Measurements from ENCODE around the gene SMIM35. TPM values are rescaled to one million over a fixed set of nuclear protein-coding genes. Genes with fewer than 3 reads are reported as not detected.

The SMIM35 gene
- total and polyA plus RNA-seq, 2 of the 4 experiments (the other 2 are of a cell fraction), result not detected

DNA sequence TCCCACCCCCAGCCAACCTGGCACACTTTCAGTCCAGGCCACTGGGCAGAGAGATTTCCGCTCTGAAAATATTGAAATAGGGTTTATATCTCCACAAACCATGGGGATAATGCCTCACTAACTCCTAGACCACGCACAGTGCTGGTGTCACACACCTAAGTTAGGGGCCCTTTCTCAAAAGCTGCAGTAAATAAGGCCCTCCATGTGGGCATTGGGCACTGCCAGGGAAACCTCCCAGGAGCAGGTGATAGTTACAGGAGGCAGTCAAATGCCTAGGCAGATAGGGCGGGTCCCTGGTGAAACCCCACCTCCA, 103.6 kb downstream of the SMIM35 start:
- intact Hi-C loops (cut with micrococcal nuclease) (no loop called here), dilution Hi-C loops (cut with HindIII; ENCODE audit: low sequenced_read_pairs, unreplicated experiment) (no loop called here), in situ Hi-C loops (cut with MboI; ENCODE audit: low sequenced_read_pairs) (no loop called here)
- no peak overlapping the region for H4K5ac ChIP-seq (ENCODE audit: low read depth, low read length)
- no peaks in the 10 kb centered on the region for H3K79me1 ChIP-seq (ENCODE audit: low read depth in 1 of 2, low read length in 2 of 2)
- no peaks in the 10 kb centered on the region for H3K9me1 ChIP-seq (ENCODE audit: insufficient read depth, low read length)
- no peak for ATAC-seq (ENCODE audit: low read depth)
- no TSS peak for BruUV-seq (replicated peaks)
- no peak overlapping the region for H3K23ac ChIP-seq (ENCODE audit: low read depth, low read length)
- no peak overlapping the region for H2AFZ ChIP-seq (replicated peaks; ENCODE audit: low read length, poor library complexity)
- no peak overlapping the region for H3K9ac ChIP-seq (ENCODE audit: low read depth, low read length)
- no peak overlapping the region for H3K27ac ChIP-seq (ENCODE audit: insufficient read depth, low read length)
- no peak overlapping the region for H3K4me2 ChIP-seq (ENCODE audit: low read depth, low read length)
- 43% methylated on average over 1 of the region's 3 CpGs; no CpG with 5 or more reads in 1 of the 2 experiments for WGBS, 2 experiments (ENCODE audit: extremely low coverage in 2 of 2, insufficient read length in 1 of 2)
- POLR2A ChIA-PET (ENCODE audit: unreplicated experiment), result no interaction called here
- H4K8ac ChIP-seq (ENCODE audit: low read depth in 2 of 2, low read length in 2 of 2), result no peak overlapping the region
- H4K20me1 ChIP-seq (ENCODE audit: insufficient read depth, low read length), result no peaks in the 10 kb centered on the region
- H3K4ac ChIP-seq (ENCODE audit: low read depth, low read length), result no peak overlapping the region
- H2BK15ac ChIP-seq (ENCODE audit: low read depth, low read length), result no peak overlapping the region
- H3K4me1 ChIP-seq (ENCODE audit: control insufficient read depth, insufficient read depth, low read length), result peaks cover 2% of the 10 kb centered on the region; the same call in 1 of the 2 replicates
- H2BK120ac ChIP-seq (ENCODE audit: low read depth, low read length), result no peak overlapping the region
- H3K27me3 ChIP-seq (ENCODE audit: control insufficient read depth, insufficient read depth, low read length), result peaks cover 18% of the 10 kb centered on the region
- H3K36me3 ChIP-seq (ENCODE audit: control insufficient read depth, insufficient read depth, low read length), result no peaks in the 10 kb centered on the region
- H2BK5ac ChIP-seq (ENCODE audit: low read depth, low read length, poor library complexity, severe bottlenecking), result no peak overlapping the region
- H3K9me3 ChIP-seq (ENCODE audit: control insufficient read depth, insufficient read depth, low read length), result no peaks in the 10 kb centered on the region
- no peak overlapping the region for H3K4me3 ChIP-seq (ENCODE audit: insufficient read depth, low read depth, low read length)
- CTCF ChIA-PET, result no interaction called here
- no peak overlapping the region for H2AK5ac ChIP-seq (ENCODE audit: low read depth, low read length)
- H3K14ac ChIP-seq (replicated peaks; ENCODE audit: low read depth, low read length), result no peak overlapping the region
- TF ChIP-seq NFE2L2 (IDR thresholded peaks at IDR 0.05; ENCODE audit: low read depth, low read length) (no peak), MAZ (IDR thresholded peaks at IDR 0.05; ENCODE audit: borderline replicate concordance, low read depth, low read length) (no peak), RCOR1 (IDR thresholded peaks at IDR 0.05; ENCODE audit: insufficient replicate concordance, low read length) (no peak), MAFK (IDR thresholded peaks at IDR 0.05; ENCODE audit: low read depth, low read length) (no peak), RAD21 (IDR thresholded peaks at IDR 0.05; ENCODE audit: low read length) (no peak), BHLHE40 (IDR thresholded peaks at IDR 0.05; ENCODE audit: low read depth, low read length) (no peak), POLR2A (IDR thresholded peaks at IDR 0.05; ENCODE audit: low read depth, low read length) (no peak), SMC3 (IDR thresholded peaks at IDR 0.05; ENCODE audit: low read depth, low read length) (no peak), RFX5 (IDR thresholded peaks at IDR 0.05; ENCODE audit: low read depth, low read length) (no peak), CEBPB (IDR thresholded peaks at IDR 0.05; ENCODE audit: low read depth, low read length) (no peak), MXI1 (IDR thresholded peaks at IDR 0.05; ENCODE audit: borderline replicate concordance, low read depth, low read length) (no peak), FOS (IDR thresholded peaks at IDR 0.05; ENCODE audit: low read depth, low read length) (no peak), CHD1 (IDR thresholded peaks at IDR 0.05; ENCODE audit: low read depth, low read length) (no peak)
- TF ChIP-seq, protein P1, sequence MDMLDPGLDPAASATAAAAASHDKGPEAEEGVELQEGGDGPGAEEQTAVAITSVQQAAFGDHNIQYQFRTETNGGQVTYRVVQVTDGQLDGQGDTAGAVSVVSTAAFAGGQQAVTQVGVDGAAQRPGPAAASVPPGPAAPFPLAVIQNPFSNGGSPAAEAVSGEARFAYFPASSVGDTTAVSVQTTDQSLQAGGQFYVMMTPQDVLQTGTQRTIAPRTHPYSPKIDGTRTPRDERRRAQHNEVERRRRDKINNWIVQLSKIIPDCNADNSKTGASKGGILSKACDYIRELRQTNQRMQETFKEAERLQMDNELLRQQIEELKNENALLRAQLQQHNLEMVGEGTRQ (IDR thresholded peaks at IDR 0.05; ENCODE audit: low read depth, low read length), result no peak
- TF ChIP-seq, protein P2, sequence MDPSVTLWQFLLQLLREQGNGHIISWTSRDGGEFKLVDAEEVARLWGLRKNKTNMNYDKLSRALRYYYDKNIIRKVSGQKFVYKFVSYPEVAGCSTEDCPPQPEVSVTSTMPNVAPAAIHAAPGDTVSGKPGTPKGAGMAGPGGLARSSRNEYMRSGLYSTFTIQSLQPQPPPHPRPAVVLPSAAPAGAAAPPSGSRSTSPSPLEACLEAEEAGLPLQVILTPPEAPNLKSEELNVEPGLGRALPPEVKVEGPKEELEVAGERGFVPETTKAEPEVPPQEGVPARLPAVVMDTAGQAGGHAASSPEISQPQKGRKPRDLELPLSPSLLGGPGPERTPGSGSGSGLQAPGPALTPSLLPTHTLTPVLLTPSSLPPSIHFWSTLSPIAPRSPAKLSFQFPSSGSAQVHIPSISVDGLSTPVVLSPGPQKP (IDR thresholded peaks at IDR 0.05; ENCODE audit: borderline replicate concordance, low read depth, low read length), result no peak
- TF ChIP-seq, protein P3, sequence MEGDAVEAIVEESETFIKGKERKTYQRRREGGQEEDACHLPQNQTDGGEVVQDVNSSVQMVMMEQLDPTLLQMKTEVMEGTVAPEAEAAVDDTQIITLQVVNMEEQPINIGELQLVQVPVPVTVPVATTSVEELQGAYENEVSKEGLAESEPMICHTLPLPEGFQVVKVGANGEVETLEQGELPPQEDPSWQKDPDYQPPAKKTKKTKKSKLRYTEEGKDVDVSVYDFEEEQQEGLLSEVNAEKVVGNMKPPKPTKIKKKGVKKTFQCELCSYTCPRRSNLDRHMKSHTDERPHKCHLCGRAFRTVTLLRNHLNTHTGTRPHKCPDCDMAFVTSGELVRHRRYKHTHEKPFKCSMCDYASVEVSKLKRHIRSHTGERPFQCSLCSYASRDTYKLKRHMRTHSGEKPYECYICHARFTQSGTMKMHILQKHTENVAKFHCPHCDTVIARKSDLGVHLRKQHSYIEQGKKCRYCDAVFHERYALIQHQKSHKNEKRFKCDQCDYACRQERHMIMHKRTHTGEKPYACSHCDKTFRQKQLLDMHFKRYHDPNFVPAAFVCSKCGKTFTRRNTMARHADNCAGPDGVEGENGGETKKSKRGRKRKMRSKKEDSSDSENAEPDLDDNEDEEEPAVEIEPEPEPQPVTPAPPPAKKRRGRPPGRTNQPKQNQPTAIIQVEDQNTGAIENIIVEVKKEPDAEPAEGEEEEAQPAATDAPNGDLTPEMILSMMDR (conservative IDR thresholded peaks at IDR 0.05; ENCODE audit: low read depth, low read length), result no peak
- no peak overlapping the region for H2AK9ac ChIP-seq (replicated peaks; ENCODE audit: low read depth, low read length, poor library complexity)
- H3K56ac ChIP-seq (ENCODE audit: extremely low read depth, insufficient read depth, low read length), result no peak overlapping the region
- no peak overlapping the region for H4K91ac ChIP-seq (ENCODE audit: insufficient read depth, low read depth, low read length)
- H2BK20ac ChIP-seq (ENCODE audit: low read depth, low read length), result no peak overlapping the region
- no peak overlapping the region for H3K18ac ChIP-seq (ENCODE audit: low read depth, low read length)
- DNase-seq, result no peak
